ENCODE results near the gene CPE. TPM values are rescaled to one million over a fixed set of nuclear protein-coding genes. Genes with fewer than 3 reads are reported as not detected.

CPE gene
- polyA plus RNA-seq, 1 experiment, result 0.44 TPM

DNA sequence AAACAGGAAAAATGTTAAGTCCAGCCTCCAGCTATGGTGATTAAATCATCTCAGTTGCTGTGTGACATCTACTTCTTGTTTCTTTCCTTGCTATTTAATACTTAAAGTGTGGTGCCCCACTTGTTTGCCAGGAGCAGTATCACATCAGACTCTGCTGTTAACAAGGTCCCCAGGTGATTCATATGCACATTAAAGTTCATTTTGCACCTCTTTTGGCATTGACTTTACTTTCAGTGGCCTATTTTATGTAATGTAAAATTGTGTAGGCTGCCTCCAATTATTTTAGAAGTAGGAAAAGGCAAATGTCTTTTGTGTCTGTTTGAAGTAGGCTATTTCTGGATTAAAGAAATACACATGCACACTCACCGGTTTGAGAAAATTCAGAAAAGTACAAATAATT is 47.5 kb downstream of the CPE start:
- CTCF ChIA-PET, result no interaction called here

DNA sequence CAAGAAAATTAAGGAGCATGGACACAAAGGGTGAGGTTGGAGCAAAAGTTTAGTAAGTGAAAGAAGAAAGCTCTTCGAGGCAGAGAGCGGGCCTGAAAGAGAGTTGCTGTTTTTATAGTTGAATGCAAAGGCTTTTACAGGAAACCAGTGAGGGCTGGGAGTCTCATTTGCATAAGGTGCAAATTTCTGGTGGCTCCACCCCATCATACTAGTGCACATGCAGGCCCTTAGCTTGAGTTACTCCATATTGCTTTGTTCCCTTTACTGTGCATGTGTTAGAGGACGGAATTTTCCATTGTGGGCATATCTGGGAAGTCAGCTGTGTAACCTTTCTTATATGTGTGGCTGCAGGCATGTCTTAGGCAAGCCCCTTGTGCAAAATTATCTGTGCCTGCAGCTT is 48.0 kb downstream of the CPE start:
- ChIA-PET CTCF (no interaction called here), POLR2A (no interaction called here)
- H3K27me3 ChIP-seq (ENCODE audit: control insufficient read depth, insufficient read depth, low read length), result no peaks in the 10 kb centered on the region
- H3K36me3 ChIP-seq (ENCODE audit: control insufficient read depth, insufficient read depth, low read length), result no peaks in the 10 kb centered on the region
- no peak overlapping the region for H3K4me3 ChIP-seq (ENCODE audit: low read depth, low read length)
- TF ChIP-seq, protein P1, sequence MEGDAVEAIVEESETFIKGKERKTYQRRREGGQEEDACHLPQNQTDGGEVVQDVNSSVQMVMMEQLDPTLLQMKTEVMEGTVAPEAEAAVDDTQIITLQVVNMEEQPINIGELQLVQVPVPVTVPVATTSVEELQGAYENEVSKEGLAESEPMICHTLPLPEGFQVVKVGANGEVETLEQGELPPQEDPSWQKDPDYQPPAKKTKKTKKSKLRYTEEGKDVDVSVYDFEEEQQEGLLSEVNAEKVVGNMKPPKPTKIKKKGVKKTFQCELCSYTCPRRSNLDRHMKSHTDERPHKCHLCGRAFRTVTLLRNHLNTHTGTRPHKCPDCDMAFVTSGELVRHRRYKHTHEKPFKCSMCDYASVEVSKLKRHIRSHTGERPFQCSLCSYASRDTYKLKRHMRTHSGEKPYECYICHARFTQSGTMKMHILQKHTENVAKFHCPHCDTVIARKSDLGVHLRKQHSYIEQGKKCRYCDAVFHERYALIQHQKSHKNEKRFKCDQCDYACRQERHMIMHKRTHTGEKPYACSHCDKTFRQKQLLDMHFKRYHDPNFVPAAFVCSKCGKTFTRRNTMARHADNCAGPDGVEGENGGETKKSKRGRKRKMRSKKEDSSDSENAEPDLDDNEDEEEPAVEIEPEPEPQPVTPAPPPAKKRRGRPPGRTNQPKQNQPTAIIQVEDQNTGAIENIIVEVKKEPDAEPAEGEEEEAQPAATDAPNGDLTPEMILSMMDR (IDR thresholded peaks at IDR 0.05; ENCODE audit: insufficient read depth, low read depth, low read length), result no peak
- DNase-seq (ENCODE audit: low read depth), result no peak

More for the DNA sequence above, 47.5 kb downstream of the CPE start:
- DNase-seq (ENCODE audit: low read depth), result no peak
- Histone ChIP-seq H3K27me3 (ENCODE audit: control insufficient read depth, insufficient read depth, low read length) (no peaks in the 10 kb centered on the region), H3K36me3 (ENCODE audit: control insufficient read depth, insufficient read depth, low read length) (no peaks in the 10 kb centered on the region), H3K4me3 (ENCODE audit: low read depth, low read length) (no peak overlapping the region)
- TF ChIP-seq, protein P1 (IDR thresholded peaks at IDR 0.05; ENCODE audit: insufficient read depth, low read depth, low read length), result no peak
- POLR2A ChIA-PET, result no interaction called here

DNA sequence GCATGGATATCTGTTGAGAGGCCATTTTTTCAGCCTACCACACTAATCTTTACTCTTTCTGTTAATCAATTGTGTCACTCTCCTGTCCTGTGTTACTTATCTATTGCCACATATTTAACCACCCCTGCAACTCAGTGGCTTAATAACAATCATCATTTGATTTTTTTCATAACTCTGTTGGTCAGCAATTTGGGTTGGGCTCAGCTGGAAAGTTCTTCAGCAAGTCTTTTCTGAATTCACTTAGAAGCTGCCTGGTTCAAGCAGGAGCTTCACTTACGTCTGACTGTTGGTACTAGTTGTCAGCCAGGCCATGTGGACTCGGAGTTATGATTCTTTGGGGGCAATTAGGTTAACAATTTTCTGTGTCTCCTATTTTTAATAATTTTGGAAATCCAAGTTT is 50.1 kb downstream of the CPE start:
- ChIA-PET POLR2A (no interaction called here), CTCF (no interaction called here)
- TF ChIP-seq, protein P1 (IDR thresholded peaks at IDR 0.05; ENCODE audit: insufficient read depth, low read depth, low read length), result no peak
- H3K27me3 ChIP-seq (ENCODE audit: control insufficient read depth, insufficient read depth, low read length), result no peaks in the 10 kb centered on the region
- H3K36me3 ChIP-seq (ENCODE audit: control insufficient read depth, insufficient read depth, low read length), result no peaks in the 10 kb centered on the region
- no peak for DNase-seq (ENCODE audit: low read depth)
- no peak overlapping the region for H3K4me3 ChIP-seq (ENCODE audit: low read depth, low read length)

DNA sequence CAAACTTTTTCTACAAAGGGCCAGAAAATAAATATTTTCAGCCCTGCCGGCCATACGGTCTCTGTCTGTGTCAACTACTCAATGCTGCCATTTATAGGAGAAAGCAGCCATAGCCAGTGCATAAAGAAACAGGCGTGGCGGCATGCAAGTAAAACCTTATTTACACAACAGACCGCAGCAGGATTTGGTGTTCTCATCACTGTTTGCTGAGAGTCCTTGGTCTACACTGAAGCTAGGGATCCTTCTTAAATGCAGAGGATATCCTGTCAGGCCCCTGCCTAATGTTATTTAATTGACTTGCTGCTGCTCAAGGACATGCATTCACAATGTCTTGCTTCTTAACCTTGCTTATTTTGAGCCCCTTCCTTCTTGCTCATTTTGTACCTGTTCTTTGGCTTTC is 54.7 kb downstream of the CPE start:
- TF ChIP-seq, protein P1 (IDR thresholded peaks at IDR 0.05; ENCODE audit: insufficient read depth, low read depth, low read length), result no peak
- no peak for DNase-seq (ENCODE audit: low read depth)
- Histone ChIP-seq H3K4me3 (ENCODE audit: low read depth, low read length) (no peak overlapping the region), H3K36me3 (ENCODE audit: control insufficient read depth, insufficient read depth, low read length) (no peaks in the 10 kb centered on the region), H3K27me3 (ENCODE audit: control insufficient read depth, insufficient read depth, low read length) (no peaks in the 10 kb centered on the region)
- CTCF ChIA-PET, result interaction anchor here (1.1 to 1.2 kb wide), 3 partner anchors 12 to 303 kb away, joined by 3 read pairs; no protein-coding TSS in a partner anchor
- POLR2A ChIA-PET, result no interaction called here

DNA sequence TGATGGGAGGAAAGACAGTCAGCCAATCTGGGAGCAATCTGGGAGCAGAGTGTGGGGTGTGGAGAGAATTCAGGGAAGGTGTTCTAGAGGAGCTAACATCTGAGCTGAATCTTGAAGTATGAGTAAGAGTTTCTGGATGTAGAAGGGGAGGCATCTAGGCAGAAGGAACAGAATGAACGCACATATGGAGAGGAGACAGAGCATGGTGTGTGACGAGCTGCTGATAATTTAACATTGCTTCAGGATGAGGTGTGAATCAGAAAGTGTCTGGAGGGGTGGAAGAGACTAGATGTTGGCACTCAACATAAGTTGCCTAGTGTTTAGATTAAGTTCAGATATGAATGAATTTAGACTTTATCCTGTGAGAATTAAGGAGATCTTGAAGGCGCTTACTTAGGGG is 58.9 kb downstream of the CPE start:
- no peaks in the 10 kb centered on the region for H3K36me3 ChIP-seq (ENCODE audit: control insufficient read depth, insufficient read depth, low read length)
- CTCF ChIA-PET, result no interaction called here
- TF ChIP-seq, protein P1 (IDR thresholded peaks at IDR 0.05; ENCODE audit: insufficient read depth, low read depth, low read length), result no peak
- H3K27me3 ChIP-seq (ENCODE audit: control insufficient read depth, insufficient read depth, low read length), result no peaks in the 10 kb centered on the region
- POLR2A ChIA-PET, result no interaction called here
- no peak for DNase-seq (ENCODE audit: low read depth)
- H3K4me3 ChIP-seq (ENCODE audit: low read depth, low read length), result no peak overlapping the region

Measured in BJ (cell line).